ENCODE data around the gene LRRC46. TPM values are rescaled to one million over a fixed set of nuclear protein-coding genes. Genes with fewer than 3 reads are reported as not detected.

LRRC46 gene
- total RNA-seq, result under 1 TPM in 2 of 3 donors, not detected in 1; 0.14 to 0.36 TPM
- long read RNA-seq, donor 1, result 0 reads
- long read RNA-seq, donor 2, partial matches to known transcripts, result 0 of 1 reads
- long read RNA-seq, donor 2, other reads (novel, unspliced or antisense), result 0 of 1 reads

DNA sequence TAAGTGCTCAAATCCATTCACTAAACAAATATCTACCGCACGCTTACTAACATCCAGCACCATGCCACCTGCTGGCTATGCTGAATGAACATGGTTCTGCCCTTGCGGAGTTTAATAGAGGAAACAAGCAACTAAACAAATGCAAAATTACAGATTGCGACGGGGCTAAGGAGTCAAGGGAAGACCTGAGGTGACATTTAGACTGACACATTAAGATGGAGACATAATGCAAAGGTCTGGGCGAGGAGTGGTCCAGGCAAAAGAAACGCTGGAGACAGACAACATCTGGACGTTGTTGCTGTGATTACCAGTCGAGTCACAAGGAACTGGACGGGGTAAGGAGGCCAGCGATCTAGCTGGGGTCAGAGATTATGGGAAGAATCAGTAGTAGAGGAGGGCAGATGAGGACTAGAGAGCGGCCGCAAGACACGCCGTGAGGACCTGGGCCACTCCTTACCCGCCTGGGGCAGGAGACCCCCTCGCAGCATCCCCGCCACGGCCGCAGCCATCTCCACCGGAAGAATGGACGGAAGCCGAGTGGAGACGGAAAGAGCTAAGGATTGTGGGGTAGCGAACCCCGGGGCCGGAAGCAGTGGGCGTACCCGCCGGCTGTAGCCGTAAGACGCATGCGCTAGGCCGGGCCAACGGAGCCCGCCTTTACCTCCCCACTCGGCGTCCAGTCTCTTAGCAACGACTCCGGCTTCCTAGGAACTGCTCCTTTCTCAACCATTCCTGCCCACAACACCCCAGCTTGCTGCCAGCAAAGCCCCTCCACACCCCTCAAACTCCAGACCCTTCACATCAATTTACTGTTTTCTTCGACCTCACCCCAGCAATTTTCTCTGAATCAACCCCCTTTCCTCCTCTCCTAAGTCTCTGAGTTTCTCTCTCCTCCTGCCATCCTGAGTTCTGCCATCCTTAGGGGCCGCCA, at the start of gene LRRC46, which contains the start of gene MRPL10:
Gene LRRC46 (plus strand): TSS at position 668 of the 931 bp plus-strand sequence. CDS start 320 bp downstream, outside the sequence.
Gene MRPL10 (minus strand): TSS at position 539 of the 931 bp plus-strand sequence. CDS start 30 bp downstream, at position 509.
- Histone ChIP-seq H3K4me1 (ENCODE audit: low read depth) (peaks cover 17% of the 10 kb centered on the region), H3K36me3 (ENCODE audit: low read depth) (peaks cover 11% of the 10 kb centered on the region), H3K9me3 (no peaks in the 10 kb centered on the region), H3K4me3 (peak within 1 kb of the TSS; percentile 59)
- TF ChIP-seq, protein P1, sequence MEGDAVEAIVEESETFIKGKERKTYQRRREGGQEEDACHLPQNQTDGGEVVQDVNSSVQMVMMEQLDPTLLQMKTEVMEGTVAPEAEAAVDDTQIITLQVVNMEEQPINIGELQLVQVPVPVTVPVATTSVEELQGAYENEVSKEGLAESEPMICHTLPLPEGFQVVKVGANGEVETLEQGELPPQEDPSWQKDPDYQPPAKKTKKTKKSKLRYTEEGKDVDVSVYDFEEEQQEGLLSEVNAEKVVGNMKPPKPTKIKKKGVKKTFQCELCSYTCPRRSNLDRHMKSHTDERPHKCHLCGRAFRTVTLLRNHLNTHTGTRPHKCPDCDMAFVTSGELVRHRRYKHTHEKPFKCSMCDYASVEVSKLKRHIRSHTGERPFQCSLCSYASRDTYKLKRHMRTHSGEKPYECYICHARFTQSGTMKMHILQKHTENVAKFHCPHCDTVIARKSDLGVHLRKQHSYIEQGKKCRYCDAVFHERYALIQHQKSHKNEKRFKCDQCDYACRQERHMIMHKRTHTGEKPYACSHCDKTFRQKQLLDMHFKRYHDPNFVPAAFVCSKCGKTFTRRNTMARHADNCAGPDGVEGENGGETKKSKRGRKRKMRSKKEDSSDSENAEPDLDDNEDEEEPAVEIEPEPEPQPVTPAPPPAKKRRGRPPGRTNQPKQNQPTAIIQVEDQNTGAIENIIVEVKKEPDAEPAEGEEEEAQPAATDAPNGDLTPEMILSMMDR (IDR thresholded peaks at IDR 0.05), result no peak
- ATAC-seq, result peak; percentile 98
- intact Hi-C loops (cut with DNase I, micrococcal nuclease), result no loop called here
- peak; percentile 95 to 96 (median 95) for DNase-seq

DNA sequence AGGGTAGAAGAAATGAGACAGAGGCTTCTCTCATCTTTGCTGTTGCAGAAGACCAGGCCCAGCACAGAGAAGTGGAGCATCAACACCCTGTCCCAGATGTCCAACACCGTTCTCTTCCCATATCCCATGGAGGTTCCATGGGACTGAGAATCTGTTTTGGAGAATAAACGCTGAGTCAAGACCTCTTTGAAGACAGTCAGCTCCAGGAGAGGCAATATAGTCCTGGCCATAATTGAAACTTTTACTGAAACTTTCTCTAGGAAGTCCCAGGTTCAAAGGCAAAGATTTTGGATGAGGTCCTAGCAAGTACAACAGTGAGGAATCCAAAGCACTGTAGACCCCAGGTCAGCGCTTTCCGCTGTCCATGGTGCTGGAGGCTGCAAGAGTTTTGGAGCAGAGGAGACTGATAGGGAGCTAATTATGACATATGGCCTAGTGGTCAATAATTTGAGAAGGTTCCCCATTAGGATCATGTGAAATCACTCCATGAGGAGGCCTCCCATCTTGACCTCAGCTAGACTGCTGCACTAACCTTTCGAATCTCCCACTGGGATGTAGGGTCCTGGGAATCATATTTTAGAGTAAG, 45.8 kb upstream of the LRRC46 start:
- Histone ChIP-seq H3K9me3 (no peaks in the 10 kb centered on the region), H3K4me3 (no peak overlapping the region), H3K36me3 (ENCODE audit: low read depth) (no peaks in the 10 kb centered on the region), H3K4me1 (ENCODE audit: low read depth) (peaks cover 5% of the 10 kb centered on the region)
- intact Hi-C loops (cut with DNase I, micrococcal nuclease), result no loop called here
- TF ChIP-seq, protein P1 (IDR thresholded peaks at IDR 0.05), result no peak
- ATAC-seq, result no peak
- DNase-seq, result no peak

DNA sequence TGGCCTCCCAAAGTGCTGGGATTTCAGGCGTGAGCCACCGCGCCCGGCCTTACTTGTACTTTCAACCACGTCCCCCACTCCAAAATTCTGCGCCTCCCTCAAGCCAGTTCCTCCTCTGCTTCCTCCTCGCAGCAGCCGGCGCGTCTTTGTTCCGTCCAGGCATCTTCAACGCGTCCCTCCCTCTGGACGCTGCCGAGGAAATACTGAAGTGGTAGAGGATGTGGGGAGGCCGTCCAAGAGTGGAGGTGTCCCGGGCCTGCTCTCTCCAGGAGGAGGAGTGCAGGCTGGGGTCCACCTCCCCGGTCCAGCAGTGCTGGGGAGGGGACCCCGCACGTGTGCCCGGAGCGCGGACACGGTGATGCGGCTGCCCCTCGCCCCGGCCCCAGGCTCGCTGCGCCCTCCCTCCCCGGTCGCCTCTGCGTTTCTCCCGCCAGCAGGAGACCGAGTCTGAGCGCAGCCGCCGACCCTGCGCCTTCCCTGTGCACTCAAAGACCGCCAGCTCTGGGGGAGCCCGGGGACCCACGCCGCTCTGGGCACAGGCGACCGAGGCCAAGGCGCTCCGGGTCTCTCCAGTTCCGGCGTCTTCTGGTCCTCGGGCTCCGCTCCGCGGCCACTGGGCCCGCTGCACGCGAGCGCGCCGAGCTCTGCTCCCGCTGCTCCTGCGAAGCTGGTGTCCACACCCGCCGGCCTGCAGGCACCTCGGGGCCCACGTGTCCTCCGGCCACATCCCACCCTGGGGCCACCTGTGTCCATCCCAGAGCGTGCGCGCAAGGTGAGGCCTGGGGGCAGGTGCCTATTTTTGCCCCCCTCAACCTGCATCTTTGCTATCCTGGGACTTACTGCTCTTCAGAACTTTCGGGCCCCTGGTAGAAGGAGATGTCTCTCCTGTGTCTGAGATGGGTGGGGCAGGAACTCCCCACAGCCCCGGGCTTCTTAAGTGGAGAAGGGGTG, 41.6 kb upstream of the LRRC46 start:
- ATAC-seq (peak; percentile 88), DNase-seq (peak; percentile 48 to 69 (median 56))
- TF ChIP-seq, protein P1 (IDR thresholded peaks at IDR 0.05), result no peak
- Histone ChIP-seq H3K4me3 (no peak overlapping the region), H3K9me3 (no peaks in the 10 kb centered on the region), H3K36me3 (ENCODE audit: low read depth) (no peaks in the 10 kb centered on the region), H3K4me1 (ENCODE audit: low read depth) (peaks cover 5% of the 10 kb centered on the region)
- intact Hi-C loops (cut with DNase I, micrococcal nuclease), result no loop called here

- no peak for ATAC-seq
- Histone ChIP-seq H3K36me3 (ENCODE audit: low read depth) (no peaks in the 10 kb centered on the region), H3K4me1 (ENCODE audit: low read depth) (peaks cover 5% of the 10 kb centered on the region), H3K4me3 (no peak overlapping the region), H3K9me3 (no peaks in the 10 kb centered on the region)
- intact Hi-C loops (cut with DNase I, micrococcal nuclease), result no loop called here
- DNase-seq, result no peak
- TF ChIP-seq, protein P1 (IDR thresholded peaks at IDR 0.05), result no peak
These were observed 40.4 kb upstream of the LRRC46 start for GRCh38 chr17:47791025-47791424.

- H3K4me1 ChIP-seq (ENCODE audit: low read depth), result peaks cover 5% of the 10 kb centered on the region
These were observed 39.0 kb upstream of the LRRC46 start for GRCh38 chr17:47792457-47792856.

More at GRCh38 chr17:47792457-47792856, 39.0 kb upstream of the LRRC46 start:
- Histone ChIP-seq H3K4me3 (no peak overlapping the region), H3K36me3 (ENCODE audit: low read depth) (no peaks in the 10 kb centered on the region), H3K9me3 (no peaks in the 10 kb centered on the region)
- intact Hi-C loops (cut with DNase I, micrococcal nuclease), result no loop called here
- TF ChIP-seq, protein P1 (IDR thresholded peaks at IDR 0.05), result no peak
- no peak for ATAC-seq
- DNase-seq, result no peak

Data from mucosa of descending colon (tissue), 3 donors.